MCF 10A (cell line): ENCODE results near the gene RGS19. TPM values are rescaled to one million over a fixed set of nuclear protein-coding genes. Genes with fewer than 3 reads are reported as not detected.

Experiments used
- BruUV-seq: library from RNA; stranded (reverse); fragments of 400-500 nt; replicated peaks from 2 replicates; lab custom pipeline; 2021; lab: Mats Ljungman, UMichigan
- CTCF ChIA-PET: fragments of 300-600 bp; sonication (Branson Sonifier 250); formaldehyde crosslinking; extraction: SDS; loops from one replicate; lab custom pipeline; 2021; ENCODE audit warnings: antibody characterized with exemption, inconsistent platforms; lab: Yijun Ruan, JAX
- POLR2A ChIA-PET: fragments of 300-600, 350-650 bp; sonication (Branson Sonifier 250); formaldehyde crosslinking; extraction: SDS; loops from one replicate; lab custom pipeline; 2020; ENCODE audit warnings: antibody characterized with exemption, inconsistent platforms; lab: Yijun Ruan, JAX
- DNase-seq: peaks from one replicate; pipeline ENCODE4 v3.0.0-alpha.2; 2018; ENCODE audit not compliant: unreplicated experiment
- H3K27ac Mint-ChIP-seq: one replicate; pipeline ENCODE4 v1.8.0; 2022; ENCODE audit warnings: mild to moderate bottlenecking, low read depth, mixed read lengths; ENCODE audit not compliant: unreplicated experiment
- H3K27me3 Mint-ChIP-seq: one replicate; pipeline ENCODE4 v1.8.0; 2022; ENCODE audit warnings: mixed read lengths; ENCODE audit not compliant: insufficient read depth, unreplicated experiment
- H3K36me3 Mint-ChIP-seq: one replicate; pipeline ENCODE4 v1.8.0; 2022; ENCODE audit warnings: mild to moderate bottlenecking, moderate library complexity, mixed read lengths; ENCODE audit not compliant: insufficient read depth, unreplicated experiment
- H3K4me1 Mint-ChIP-seq: one replicate; pipeline ENCODE4 v1.8.0; 2022; ENCODE audit warnings: mixed read lengths; ENCODE audit not compliant: insufficient read depth, unreplicated experiment
- H3K4me3 Mint-ChIP-seq: one replicate; pipeline ENCODE4 v1.8.0; 2022; ENCODE audit warnings: mild to moderate bottlenecking, moderate library complexity, mixed read lengths; ENCODE audit not compliant: unreplicated experiment
- H3K9me3 Mint-ChIP-seq: one replicate; pipeline ENCODE4 v1.8.0; 2022; ENCODE audit warnings: mixed read lengths; ENCODE audit not compliant: unreplicated experiment
- CTCF ChIP-seq: fragments of 200-600 bp; IDR thresholded peaks from one replicate; pipeline ENCODE4 v1.8.0; 2022; ENCODE audit warnings: antibody characterized with exemption, mild to moderate bottlenecking; ENCODE audit not compliant: unreplicated experiment
- intact Hi-C: fragments of 100-400 bp; cut with micrococcal nuclease; formaldehyde crosslinking; loops from 2 replicates; pipeline ENCODE4 v1.14.1; 2022
- total RNA-seq: library from RNA; stranded (reverse); gene quantifications from 2 replicates; pipeline ENCODE4 v1.2.3, GENCODE V29; 2022

The RGS19 gene
- total RNA-seq, 1 experiment from 2014 or later = 8.8 TPM

DNA sequence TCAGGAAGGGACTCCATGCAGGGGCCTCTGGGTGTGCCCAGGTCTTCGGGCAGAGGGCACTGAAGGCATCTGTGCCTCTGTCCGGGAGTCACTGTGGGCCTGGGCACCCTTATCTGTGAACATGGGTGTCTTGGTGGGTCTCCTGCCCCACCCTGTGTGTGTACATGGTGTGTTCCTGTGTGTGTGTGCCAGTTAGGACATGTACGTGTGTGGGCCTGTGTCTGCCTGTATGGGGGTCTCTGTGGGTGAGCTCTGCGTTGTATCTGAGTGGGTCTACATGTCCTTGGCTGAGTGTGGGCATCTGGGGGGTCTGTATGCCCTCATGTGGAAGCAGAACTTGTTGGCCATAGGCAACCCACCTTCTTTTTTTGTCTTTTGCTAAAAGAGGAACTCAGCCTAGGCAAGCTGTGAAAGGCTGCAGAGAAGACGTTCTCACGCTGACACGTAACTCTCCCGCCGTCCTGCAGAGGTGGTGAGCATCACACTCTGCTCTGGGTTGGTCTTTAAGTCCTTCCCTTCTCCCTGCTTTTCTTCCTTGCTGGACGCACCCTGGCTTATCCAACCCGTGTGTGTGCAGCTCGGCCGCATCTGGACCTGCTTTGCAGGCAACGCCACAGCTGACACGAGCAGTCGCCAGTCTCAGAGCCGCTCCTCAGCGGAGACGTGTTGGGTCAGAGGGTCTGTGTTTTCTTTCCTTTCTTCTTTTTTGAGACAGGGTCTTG is 28.6 kb upstream of the RGS19 start:
- H3K27me3 Mint-ChIP-seq = peaks cover 36% of the 10 kb centered on the region
- CTCF ChIA-PET = interaction anchor here (1.1 kb wide), 1 partner anchor 13 kb away, joined by 3 read pairs; no protein-coding TSS in a partner anchor

GRCh38 chr20:64106981-64107735 is 27.8 kb upstream of the RGS19 start, which contains the start of gene NPBWR2:
Gene NPBWR2 (minus strand): TSS chr20:64107565. CDS start chr20:64106831, 734 bp downstream.
- ChIA-PET CTCF (interaction anchor here (1.1 kb wide), 1 partner anchor 14 kb away, joined by 3 read pairs; no protein-coding TSS in a partner anchor), POLR2A (no interaction called here)
- Mint-ChIP-seq H3K4me1 (no peaks in the 10 kb centered on the region), H3K27me3 (peaks cover 42% of the 10 kb centered on the region), H3K27ac (no peak within 1 kb of the TSS), H3K4me3 (no peak within 1 kb of the TSS), H3K36me3 (peaks cover 5% of the 10 kb centered on the region), H3K9me3 (no peaks in the 10 kb centered on the region)
- intact Hi-C loops = no loop called here
- TF ChIP-seq CTCF = no peak
- DNase-seq = no peak
- BruUV-seq = no TSS peak

More for the DNA sequence above, 28.6 kb upstream of the RGS19 start:
- intact Hi-C loops = no loop called here
- POLR2A ChIA-PET = no interaction called here
- no peak overlapping the region for H3K27ac Mint-ChIP-seq
- H3K4me3 Mint-ChIP-seq = no peak overlapping the region
- no peaks in the 10 kb centered on the region for H3K4me1 Mint-ChIP-seq
- DNase-seq = no peak
- no peak for TF ChIP-seq CTCF
- no peaks in the 10 kb centered on the region for H3K9me3 Mint-ChIP-seq
- no TSS peak for BruUV-seq
- H3K36me3 Mint-ChIP-seq = peaks cover 5% of the 10 kb centered on the region

- no TSS peak for BruUV-seq
- ChIA-PET CTCF (interaction anchor here (0.6 to 1.1 kb wide), 2 partner anchors 14 to 710 kb away, joined by 3 read pairs; no protein-coding TSS in a partner anchor), POLR2A (no interaction called here)
- H3K27ac Mint-ChIP-seq = no peak overlapping the region
- no peaks in the 10 kb centered on the region for H3K9me3 Mint-ChIP-seq
- peaks cover 46% of the 10 kb centered on the region for H3K27me3 Mint-ChIP-seq
- H3K4me3 Mint-ChIP-seq = no peak overlapping the region
- intact Hi-C loops = no loop called here
- peaks cover 5% of the 10 kb centered on the region for H3K36me3 Mint-ChIP-seq
- DNase-seq = no peak
- no peak for TF ChIP-seq CTCF
- H3K4me1 Mint-ChIP-seq = no peaks in the 10 kb centered on the region
Measured at GRCh38 chr20:64106435-64106961, 27.2 kb upstream of the RGS19 start.
